ENCODE measurements around the gene ELP4.

ELP4 gene

DNA sequence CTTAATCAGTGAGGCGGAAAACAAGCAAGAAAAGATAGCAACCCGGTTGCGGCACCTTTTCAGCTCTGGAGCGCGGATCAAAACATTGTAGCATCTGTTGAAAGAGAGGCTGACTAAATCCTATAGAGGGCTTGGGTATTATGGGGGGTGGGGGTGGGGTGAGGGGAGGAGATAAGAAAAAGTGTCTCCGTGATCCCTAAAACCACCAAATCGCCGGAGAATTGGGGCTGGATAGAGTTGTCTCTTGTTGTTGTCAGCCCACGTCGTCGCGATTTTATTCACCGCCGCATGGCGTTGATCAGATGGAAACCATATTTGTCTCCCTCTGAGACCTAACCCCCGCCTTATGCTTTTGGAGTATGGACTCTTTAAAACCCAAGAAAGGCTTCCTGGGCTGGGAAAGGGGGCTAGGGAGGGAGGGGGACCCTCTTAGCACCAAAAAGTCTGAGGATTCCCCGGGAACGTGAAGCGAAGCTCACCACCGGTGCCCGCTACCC lies 288.5 kb downstream of the ELP4 start:
- Histone ChIP-seq H3K4me3 (ENCODE audit: low read length in 2 of 2) (no peak overlapping the region), H3K4me1 (ENCODE audit: control insufficient read depth in 2 of 2, insufficient read depth in 1 of 2, low read depth in 1 of 2, low read length in 2 of 2) (peaks cover 0 to 43% of the 10 kb centered on the region in 2 donors), H4K8ac (ENCODE audit: low read depth, low read length) (no peak overlapping the region), H2BK12ac (ENCODE audit: low read length) (no peak overlapping the region), H3K23ac (ENCODE audit: low read depth, low read length, poor library complexity) (no peak overlapping the region), H2BK120ac (ENCODE audit: low read depth, low read length) (no peak overlapping the region), H3K18ac (ENCODE audit: low read length) (peak overlapping the region; percentile 92), H3K4ac (ENCODE audit: low read length) (no peak overlapping the region), H3K14ac (ENCODE audit: low read length) (no peak overlapping the region), H3K4me2 (ENCODE audit: insufficient read depth, low read length, poor library complexity, severe bottlenecking) (peak overlapping the region; percentile 37), H2AK5ac (ENCODE audit: low read depth, low read length) (peak overlapping the region; percentile 15), H3K9ac (ENCODE audit: low read depth, low read length, poor library complexity) (no peak overlapping the region), H2BK15ac (ENCODE audit: low read length) (no peak overlapping the region), H3K27me3 (ENCODE audit: control insufficient read depth in 3 of 3, insufficient read depth in 3 of 3, low read depth in 1 of 3, low read length in 3 of 3) (peaks cover 0 to 9% (median 0%) of the 10 kb centered on the region in 3 experiments), H3K79me1 (ENCODE audit: low read depth, low read length) (peaks cover 3% of the 10 kb centered on the region), H4K91ac (ENCODE audit: low read depth, low read length, poor library complexity) (no peak overlapping the region), H3K9me3 (replicated peaks in 1 of 2; ENCODE audit: control insufficient read depth in 2 of 2, insufficient read depth in 1 of 2, low read depth in 1 of 2, low read length in 2 of 2) (peaks cover 0 to 11% of the 10 kb centered on the region in 2 donors), H2AFZ (ENCODE audit: low read length) (no peak overlapping the region), H3K36me3 (replicated peaks in 1 of 2; ENCODE audit: control insufficient read depth in 2 of 2, insufficient read depth in 2 of 2, low read length in 2 of 2) (peaks cover 32 to 95% of the 10 kb centered on the region in 2 donors), H3K27ac (replicated peaks; ENCODE audit: low read length) (peak overlapping the region; percentile 80), H2BK5ac (ENCODE audit: low read length) (peak overlapping the region; percentile 62)
- DNase-seq (ENCODE audit: low spot score), result no peak
- no CpG with 5 or more reads among the region's 21 CpGs for WGBS, 2 donors (ENCODE audit: extremely low coverage in 2 of 2, insufficient read length in 2 of 2, insufficient replicate concordance in 1 of 2)

DNA sequence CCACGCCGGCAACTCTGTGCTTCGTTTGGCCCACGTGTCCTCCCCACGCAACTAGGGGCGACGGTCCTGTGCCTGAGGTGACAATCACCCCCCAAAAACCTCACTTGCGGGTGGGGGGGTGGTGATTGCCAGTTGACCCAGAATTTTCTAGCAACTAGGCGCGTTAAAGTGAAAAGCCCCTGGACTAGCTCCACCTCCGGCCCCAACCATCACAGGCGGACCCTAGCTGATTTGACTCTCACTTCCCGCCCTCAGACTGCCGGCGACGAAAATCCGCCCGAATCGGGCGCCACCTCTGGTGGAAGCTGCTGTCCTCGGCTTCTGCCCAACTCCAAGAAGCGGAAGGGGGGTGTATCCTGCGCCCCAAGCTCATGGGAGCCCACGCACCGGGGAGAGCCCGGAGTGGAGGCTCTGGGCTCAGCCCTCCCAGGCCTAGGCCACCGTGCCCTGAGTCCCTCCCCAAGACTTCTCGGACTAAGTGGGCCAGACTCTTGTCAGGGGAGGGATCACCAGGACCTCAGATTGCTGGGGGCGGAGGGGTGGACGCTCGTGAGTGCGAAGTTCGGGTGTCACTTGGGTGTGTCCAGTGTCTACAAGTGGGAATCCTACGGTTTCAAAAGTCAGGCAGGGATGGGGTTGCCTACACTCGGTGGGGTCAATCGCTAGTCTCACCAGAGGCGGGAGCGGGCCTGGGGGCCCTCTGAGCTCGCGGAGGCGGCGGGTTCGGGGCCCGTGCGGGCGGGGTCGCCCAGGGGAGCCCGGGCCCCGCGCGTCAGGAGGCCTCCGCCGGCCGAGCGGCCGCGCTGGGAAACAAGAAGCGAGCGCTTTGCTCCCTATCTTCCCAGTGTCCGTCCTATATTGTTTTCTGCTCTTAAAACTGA lies 289.2 kb downstream of the ELP4 start:
- Histone ChIP-seq H3K9me3 (replicated peaks in 1 of 2; ENCODE audit: control insufficient read depth in 2 of 2, insufficient read depth in 1 of 2, low read depth in 1 of 2, low read length in 2 of 2) (peaks cover 0 to 11% of the 10 kb centered on the region in 2 donors), H2BK5ac (ENCODE audit: low read length) (peak overlapping the region; percentile 62), H3K36me3 (replicated peaks in 1 of 2; ENCODE audit: control insufficient read depth in 2 of 2, insufficient read depth in 2 of 2, low read length in 2 of 2) (peaks cover 29 to 95% of the 10 kb centered on the region in 2 donors), H2AFZ (ENCODE audit: low read length) (no peak overlapping the region), H4K8ac (ENCODE audit: low read depth, low read length) (no peak overlapping the region), H2AK5ac (ENCODE audit: low read depth, low read length) (peak overlapping the region; percentile 94), H4K91ac (ENCODE audit: low read depth, low read length, poor library complexity) (no peak overlapping the region), H3K14ac (ENCODE audit: low read length) (peak overlapping the region; percentile 40), H2BK120ac (ENCODE audit: low read depth, low read length) (peak overlapping the region; percentile 98), H3K9ac (ENCODE audit: low read depth, low read length, poor library complexity) (peak overlapping the region; percentile 9), H3K4ac (ENCODE audit: low read length) (peak overlapping the region; percentile 57), H2BK12ac (ENCODE audit: low read length) (peak overlapping the region; percentile 79), H3K27ac (replicated peaks; ENCODE audit: low read length) (peak overlapping the region; percentile 80), H3K79me1 (ENCODE audit: low read depth, low read length) (peaks cover 3% of the 10 kb centered on the region), H3K23ac (ENCODE audit: low read depth, low read length, poor library complexity) (peak overlapping the region; percentile 49), H3K4me2 (ENCODE audit: insufficient read depth, low read length, poor library complexity, severe bottlenecking) (peak overlapping the region; percentile 37), H3K27me3 (ENCODE audit: control insufficient read depth in 3 of 3, insufficient read depth in 3 of 3, low read depth in 1 of 3, low read length in 3 of 3) (peaks cover 0 to 14% (median 0%) of the 10 kb centered on the region in 3 experiments), H3K18ac (ENCODE audit: low read length) (peak overlapping the region; percentile 92), H3K4me3 (ENCODE audit: low read length in 2 of 2) (no peak overlapping the region), H3K4me1 (ENCODE audit: control insufficient read depth in 2 of 2, insufficient read depth in 1 of 2, low read depth in 1 of 2, low read length in 2 of 2) (peaks cover 0 to 49% of the 10 kb centered on the region in 2 donors), H2BK15ac (ENCODE audit: low read length) (no peak overlapping the region)
- DNase-seq (ENCODE audit: low spot score), result no peak
- no CpG with 5 or more reads among the region's 60 CpGs for WGBS, 2 donors (ENCODE audit: extremely low coverage in 2 of 2, insufficient read length in 2 of 2, insufficient replicate concordance in 1 of 2)

- H3K4me3 ChIP-seq (ENCODE audit: low read length in 2 of 2), result peak overlapping the region in 1 of 2 donors; percentile 29
- no peak overlapping the region for H4K91ac ChIP-seq (ENCODE audit: low read depth, low read length, poor library complexity)
- H2AFZ ChIP-seq (ENCODE audit: low read length), result no peak overlapping the region
- H3K4ac ChIP-seq (ENCODE audit: low read length), result no peak overlapping the region
- peaks cover 24 to 95% of the 10 kb centered on the region in 2 donors for H3K36me3 ChIP-seq (replicated peaks in 1 of 2; ENCODE audit: control insufficient read depth in 2 of 2, insufficient read depth in 2 of 2, low read length in 2 of 2)
- H3K4me2 ChIP-seq (ENCODE audit: insufficient read depth, low read length, poor library complexity, severe bottlenecking), result peak overlapping the region; percentile 37
- H3K4me1 ChIP-seq (ENCODE audit: control insufficient read depth in 2 of 2, insufficient read depth in 1 of 2, low read depth in 1 of 2, low read length in 2 of 2), result peaks cover 0 to 56% of the 10 kb centered on the region in 2 donors
- H3K27ac ChIP-seq (replicated peaks; ENCODE audit: low read length), result peak overlapping the region; percentile 73
- H3K27me3 ChIP-seq (ENCODE audit: control insufficient read depth in 3 of 3, insufficient read depth in 3 of 3, low read depth in 1 of 3, low read length in 3 of 3), result peaks cover 0 to 18% (median 0%) of the 10 kb centered on the region in 3 experiments
- H2BK120ac ChIP-seq (ENCODE audit: low read depth, low read length), result no peak overlapping the region
- H2BK5ac ChIP-seq (ENCODE audit: low read length), result no peak overlapping the region
- no peak overlapping the region for H2BK15ac ChIP-seq (ENCODE audit: low read length)
- peaks cover 0 to 11% of the 10 kb centered on the region in 2 donors for H3K9me3 ChIP-seq (replicated peaks in 1 of 2; ENCODE audit: control insufficient read depth in 2 of 2, insufficient read depth in 1 of 2, low read depth in 1 of 2, low read length in 2 of 2)
- DNase-seq (ENCODE audit: low spot score), result no peak
- H3K14ac ChIP-seq (ENCODE audit: low read length), result no peak overlapping the region
- H2AK5ac ChIP-seq (ENCODE audit: low read depth, low read length), result no peak overlapping the region
- peak overlapping the region; percentile 66 for H3K18ac ChIP-seq (ENCODE audit: low read length)
- H3K79me1 ChIP-seq (ENCODE audit: low read depth, low read length), result peaks cover 3% of the 10 kb centered on the region
- H3K9ac ChIP-seq (ENCODE audit: low read depth, low read length, poor library complexity), result peak overlapping the region; percentile 53
- no peak overlapping the region for H4K8ac ChIP-seq (ENCODE audit: low read depth, low read length)
- peak overlapping the region; percentile 16 for H3K23ac ChIP-seq (ENCODE audit: low read depth, low read length, poor library complexity)
- H2BK12ac ChIP-seq (ENCODE audit: low read length), result peak overlapping the region; percentile 28
- no CpG with 5 or more reads among the region's 48 CpGs for WGBS, 2 donors (ENCODE audit: extremely low coverage in 2 of 2, insufficient read length in 2 of 2, insufficient replicate concordance in 1 of 2)
Measured at GRCh38 chr11:31799435-31800397, 290.1 kb downstream of the ELP4 start.
